ENCODE data around the gene RPS6KA2. TPM values are rescaled to one million over a fixed set of nuclear protein-coding genes. Genes with fewer than 3 reads are reported as not detected.

Gene RPS6KA2
- polyA plus RNA-seq, 1 donor = 12.5 TPM

GRCh38 chr6:166515072-166515810 lies 111.8 kb downstream of the RPS6KA2 start:
- Histone ChIP-seq H3K9me3 (ENCODE audit: control insufficient read depth, low read depth, low read length) (peaks cover 7% of the 10 kb centered on the region), H3K4me1 (ENCODE audit: control insufficient read depth, insufficient read depth, low read length) (no peaks in the 10 kb centered on the region), H3K27me3 (ENCODE audit: control insufficient read depth, insufficient read depth, low read length) (no peaks in the 10 kb centered on the region), H3K27ac (ENCODE audit: low read length) (no peak overlapping the region), H3K36me3 (ENCODE audit: control insufficient read depth, insufficient read depth, low read length) (no peaks in the 10 kb centered on the region), H3K4me3 (ENCODE audit: low read length) (no peak overlapping the region)
- no peak for DNase-seq
- no CpG with 5 or more reads among the region's 11 CpGs for WGBS (ENCODE audit: insufficient coverage, low lambda C conversion rate)

GRCh38 chr6:166514196-166514595 lies 112.9 kb downstream of the RPS6KA2 start:
- no peak overlapping the region for H3K4me3 ChIP-seq (ENCODE audit: low read length)
- peaks cover 7% of the 10 kb centered on the region for H3K9me3 ChIP-seq (ENCODE audit: control insufficient read depth, low read depth, low read length)
- no peaks in the 10 kb centered on the region for H3K27me3 ChIP-seq (ENCODE audit: control insufficient read depth, insufficient read depth, low read length)
- no peak overlapping the region for H3K27ac ChIP-seq (ENCODE audit: low read length)
- no peak for DNase-seq
- H3K4me1 ChIP-seq (ENCODE audit: control insufficient read depth, insufficient read depth, low read length) = no peaks in the 10 kb centered on the region
- H3K36me3 ChIP-seq (ENCODE audit: control insufficient read depth, insufficient read depth, low read length) = no peaks in the 10 kb centered on the region
- WGBS (ENCODE audit: insufficient coverage, low lambda C conversion rate) = no CpG with 5 or more reads among the region's 3 CpGs

DNA sequence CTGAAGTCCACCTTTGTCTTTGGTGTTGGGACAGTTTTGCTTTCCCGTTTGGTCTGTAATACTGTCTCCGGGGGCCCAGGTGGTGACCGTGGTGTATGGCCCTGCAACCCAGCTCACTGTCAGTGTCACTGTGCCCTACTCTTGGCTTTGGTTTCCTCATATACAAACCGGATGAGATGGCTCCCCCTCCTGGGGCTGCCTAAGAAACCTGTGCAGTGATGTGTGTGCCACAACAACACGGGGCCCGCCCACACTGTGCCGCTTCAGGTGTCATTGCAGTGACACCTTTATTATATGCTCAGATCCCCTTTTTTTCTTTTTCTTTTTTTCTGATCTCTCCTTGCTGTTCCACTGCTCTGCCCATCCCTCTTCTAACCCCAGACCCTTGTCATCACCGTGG lies 114.5 kb downstream of the RPS6KA2 start:
- H3K4me1 ChIP-seq (ENCODE audit: control insufficient read depth, insufficient read depth, low read length) = no peaks in the 10 kb centered on the region
- no peak for DNase-seq
- H3K27me3 ChIP-seq (ENCODE audit: control insufficient read depth, insufficient read depth, low read length) = no peaks in the 10 kb centered on the region
- H3K27ac ChIP-seq (ENCODE audit: low read length) = no peak overlapping the region
- no peak overlapping the region for H3K4me3 ChIP-seq (ENCODE audit: low read length)
- H3K9me3 ChIP-seq (ENCODE audit: control insufficient read depth, low read depth, low read length) = peaks cover 1% of the 10 kb centered on the region
- 100% methylated on average over 3 of the region's 8 CpGs for WGBS (ENCODE audit: insufficient coverage, low lambda C conversion rate)
- H3K36me3 ChIP-seq (ENCODE audit: control insufficient read depth, insufficient read depth, low read length) = no peaks in the 10 kb centered on the region

- Histone ChIP-seq H3K27ac (ENCODE audit: low read length) (no peak overlapping the region), H3K9me3 (ENCODE audit: control insufficient read depth, low read depth, low read length) (no peaks in the 10 kb centered on the region), H3K4me3 (ENCODE audit: low read length) (no peak overlapping the region), H3K27me3 (ENCODE audit: control insufficient read depth, insufficient read depth, low read length) (no peaks in the 10 kb centered on the region), H3K4me1 (ENCODE audit: control insufficient read depth, insufficient read depth, low read length) (no peaks in the 10 kb centered on the region), H3K36me3 (ENCODE audit: control insufficient read depth, insufficient read depth, low read length) (no peaks in the 10 kb centered on the region)
- no peak for DNase-seq
- WGBS (ENCODE audit: insufficient coverage, low lambda C conversion rate) = no CpG with 5 or more reads among the region's 2 CpGs
Observed at GRCh38 chr6:166511316-166511715, 115.7 kb downstream of the RPS6KA2 start.

GRCh38 chr6:166509193-166509592 lies 117.9 kb downstream of the RPS6KA2 start:
- Histone ChIP-seq H3K4me1 (ENCODE audit: control insufficient read depth, insufficient read depth, low read length) (no peaks in the 10 kb centered on the region), H3K27me3 (ENCODE audit: control insufficient read depth, insufficient read depth, low read length) (no peaks in the 10 kb centered on the region), H3K27ac (ENCODE audit: low read length) (no peak overlapping the region), H3K9me3 (ENCODE audit: control insufficient read depth, low read depth, low read length) (no peaks in the 10 kb centered on the region), H3K36me3 (ENCODE audit: control insufficient read depth, insufficient read depth, low read length) (no peaks in the 10 kb centered on the region), H3K4me3 (ENCODE audit: low read length) (no peak overlapping the region)
- no peak for DNase-seq
- 50% methylated on average over 1 of the region's 8 CpGs for WGBS (ENCODE audit: insufficient coverage, low lambda C conversion rate)

DNA sequence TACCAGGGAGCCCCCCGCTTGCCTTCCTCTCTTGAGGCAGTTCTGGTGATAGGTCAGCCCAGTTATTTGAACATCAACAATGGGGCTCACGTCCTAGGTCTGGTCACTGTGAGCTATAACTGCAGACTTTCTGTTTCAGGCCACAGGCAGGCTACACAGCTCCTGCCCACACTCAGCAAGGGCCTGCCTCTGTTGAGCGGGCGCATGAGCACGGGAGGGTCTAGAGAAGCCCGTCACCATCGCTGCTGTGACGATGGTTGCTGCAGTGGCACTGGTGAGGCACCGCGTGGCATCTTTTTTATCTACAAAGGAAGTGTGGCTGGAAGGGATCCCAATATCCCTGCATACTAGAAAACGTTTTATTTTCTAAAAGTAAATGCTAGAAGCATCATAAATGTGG lies 118.3 kb downstream of the RPS6KA2 start:
- Histone ChIP-seq H3K9me3 (ENCODE audit: control insufficient read depth, low read depth, low read length) (no peaks in the 10 kb centered on the region), H3K4me1 (ENCODE audit: control insufficient read depth, insufficient read depth, low read length) (no peaks in the 10 kb centered on the region), H3K27ac (ENCODE audit: low read length) (no peak overlapping the region), H3K27me3 (ENCODE audit: control insufficient read depth, insufficient read depth, low read length) (no peaks in the 10 kb centered on the region), H3K36me3 (ENCODE audit: control insufficient read depth, insufficient read depth, low read length) (no peaks in the 10 kb centered on the region), H3K4me3 (ENCODE audit: low read length) (no peak overlapping the region)
- DNase-seq = no peak
- WGBS (ENCODE audit: insufficient coverage, low lambda C conversion rate) = no CpG with 5 or more reads among the region's 11 CpGs

GRCh38 chr6:166507809-166508564 lies 119.1 kb downstream of the RPS6KA2 start:
- no CpG with 5 or more reads among the region's 25 CpGs for WGBS (ENCODE audit: insufficient coverage, low lambda C conversion rate)
- Histone ChIP-seq H3K4me1 (ENCODE audit: control insufficient read depth, insufficient read depth, low read length) (no peaks in the 10 kb centered on the region), H3K9me3 (ENCODE audit: control insufficient read depth, low read depth, low read length) (no peaks in the 10 kb centered on the region), H3K4me3 (ENCODE audit: low read length) (no peak overlapping the region), H3K27me3 (ENCODE audit: control insufficient read depth, insufficient read depth, low read length) (no peaks in the 10 kb centered on the region), H3K27ac (ENCODE audit: low read length) (no peak overlapping the region), H3K36me3 (ENCODE audit: control insufficient read depth, insufficient read depth, low read length) (no peaks in the 10 kb centered on the region)
- DNase-seq = no peak

- H3K4me1 ChIP-seq (ENCODE audit: control insufficient read depth, insufficient read depth, low read length) = no peaks in the 10 kb centered on the region
- DNase-seq = no peak
- no peak overlapping the region for H3K27ac ChIP-seq (ENCODE audit: low read length)
- no peak overlapping the region for H3K4me3 ChIP-seq (ENCODE audit: low read length)
- no peaks in the 10 kb centered on the region for H3K36me3 ChIP-seq (ENCODE audit: control insufficient read depth, insufficient read depth, low read length)
- no peaks in the 10 kb centered on the region for H3K9me3 ChIP-seq (ENCODE audit: control insufficient read depth, low read depth, low read length)
- WGBS (ENCODE audit: insufficient coverage, low lambda C conversion rate) = no CpG with 5 or more reads among the region's 2 CpGs
- no peaks in the 10 kb centered on the region for H3K27me3 ChIP-seq (ENCODE audit: control insufficient read depth, insufficient read depth, low read length)
Observed at GRCh38 chr6:166507380-166507779, 119.7 kb downstream of the RPS6KA2 start.

GRCh38 chr6:166505133-166505905 lies 121.7 kb downstream of the RPS6KA2 start:
- Histone ChIP-seq H3K4me1 (ENCODE audit: control insufficient read depth, insufficient read depth, low read length) (no peaks in the 10 kb centered on the region), H3K27ac (ENCODE audit: low read length) (no peak overlapping the region), H3K9me3 (ENCODE audit: control insufficient read depth, low read depth, low read length) (no peaks in the 10 kb centered on the region), H3K27me3 (ENCODE audit: control insufficient read depth, insufficient read depth, low read length) (no peaks in the 10 kb centered on the region), H3K4me3 (ENCODE audit: low read length) (no peak overlapping the region), H3K36me3 (ENCODE audit: control insufficient read depth, insufficient read depth, low read length) (no peaks in the 10 kb centered on the region)
- WGBS (ENCODE audit: insufficient coverage, low lambda C conversion rate) = no CpG with 5 or more reads among the region's 28 CpGs
- no peak for DNase-seq

GRCh38 chr6:166504100-166504499 lies 123.0 kb downstream of the RPS6KA2 start:
- no CpG with 5 or more reads among the region's 9 CpGs for WGBS (ENCODE audit: insufficient coverage, low lambda C conversion rate)
- H3K9me3 ChIP-seq (ENCODE audit: control insufficient read depth, low read depth, low read length) = no peaks in the 10 kb centered on the region
- DNase-seq = no peak
- H3K27ac ChIP-seq (ENCODE audit: low read length) = no peak overlapping the region
- H3K36me3 ChIP-seq (ENCODE audit: control insufficient read depth, insufficient read depth, low read length) = no peaks in the 10 kb centered on the region
- H3K4me3 ChIP-seq (ENCODE audit: low read length) = no peak overlapping the region
- H3K27me3 ChIP-seq (ENCODE audit: control insufficient read depth, insufficient read depth, low read length) = no peaks in the 10 kb centered on the region
- no peaks in the 10 kb centered on the region for H3K4me1 ChIP-seq (ENCODE audit: control insufficient read depth, insufficient read depth, low read length)
